GM21717 (cell line): ENCODE data around the gene CBR3.
"Not testable (repeated sequence)": the region's sequence is repeated elsewhere in the genome, so short reads cannot be mapped to it uniquely, and the experiment has no call there.

Experiments
- ATAC-seq: cut with Tn5 transposase; IDR thresholded peaks from one replicate; pipeline ENCODE4 v1.9.1; 2021; ENCODE audit warnings: mild to moderate bottlenecking, moderate library complexity; ENCODE audit not compliant: unreplicated experiment

The CBR3 gene

DNA sequence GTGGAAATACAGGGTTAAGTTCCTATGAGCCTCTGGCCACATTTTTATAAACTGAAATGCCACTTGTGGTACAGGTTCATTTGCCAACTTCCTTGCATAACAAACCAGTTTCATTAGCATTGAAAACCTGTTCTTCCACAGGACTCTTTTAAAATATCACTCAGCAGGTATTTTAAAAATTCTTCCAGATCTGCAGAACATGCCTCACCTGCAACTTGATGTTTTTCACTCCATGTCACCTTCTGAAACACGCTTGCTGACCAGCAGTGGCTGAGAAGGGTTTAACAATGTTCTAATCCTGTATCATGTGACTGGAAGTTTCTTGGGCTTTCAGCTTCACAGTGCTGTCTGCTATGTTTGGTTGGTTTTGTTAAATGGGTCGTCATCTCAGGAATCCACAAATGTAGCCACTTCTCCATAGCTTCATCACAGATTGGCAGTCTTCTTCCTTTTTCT, 17.6 kb upstream of the CBR3 start:
- no peak for ATAC-seq

DNA sequence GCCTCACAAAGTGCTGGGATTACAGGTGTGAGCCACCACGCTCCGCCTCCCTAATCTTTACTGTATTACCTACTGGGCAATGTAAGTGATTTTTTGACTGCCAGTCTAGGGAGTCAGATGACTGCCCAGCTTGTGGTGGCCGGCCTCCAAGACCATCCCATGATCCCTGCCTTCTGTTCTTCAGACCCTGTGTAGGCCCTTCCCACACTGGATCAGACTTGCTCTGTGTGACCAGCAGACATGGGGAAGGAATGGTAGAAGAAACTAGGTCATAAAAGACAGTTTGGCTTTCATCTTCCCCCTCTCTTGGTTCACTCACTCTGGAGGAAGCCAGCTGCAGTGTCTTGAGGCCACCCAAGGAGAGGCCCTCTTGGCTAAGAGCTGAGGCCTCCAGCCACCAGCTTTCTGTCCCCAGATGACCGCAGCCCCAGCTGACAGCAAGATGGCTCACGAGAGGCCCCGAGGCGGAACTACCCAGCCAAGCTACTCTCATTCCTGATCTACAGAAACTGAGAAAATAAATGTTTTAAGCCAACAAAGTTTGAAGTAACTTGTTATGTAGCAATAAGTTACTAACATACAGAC, 14.5 kb upstream of the CBR3 start:
- ATAC-seq: no peak

GRCh38 chr21:36122977-36123376, 11.9 kb upstream of the CBR3 start:
- ATAC-seq: no peak

DNA sequence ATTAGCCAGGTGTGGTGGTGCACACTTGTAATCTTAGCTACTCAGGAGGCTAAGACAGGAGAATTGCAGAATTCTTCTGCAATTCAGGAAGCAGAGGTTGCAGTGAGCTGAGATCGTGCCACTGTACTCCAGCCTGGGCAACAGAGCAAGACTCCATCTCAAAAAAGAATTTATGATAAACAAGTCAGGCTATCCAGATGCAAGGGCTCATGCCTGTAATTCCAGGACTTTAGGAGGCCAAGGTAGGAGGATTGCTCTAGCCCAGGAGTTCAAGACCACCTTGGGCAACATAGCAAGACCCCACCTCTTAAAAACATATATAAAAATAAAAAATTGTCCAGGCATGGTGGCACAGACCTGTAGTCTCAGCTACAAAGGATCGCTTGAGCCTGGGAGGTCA, 10.5 kb upstream of the CBR3 start:
- no peak for ATAC-seq

GRCh38 chr21:36125512-36126207, 9.2 kb upstream of the CBR3 start:
- ATAC-seq: no peak

- no peak for ATAC-seq
Observed at GRCh38 chr21:36126208-36126565, 8.7 kb upstream of the CBR3 start.

GRCh38 chr21:36126621-36127110, 8.2 kb upstream of the CBR3 start:
- ATAC-seq: no peak

- no peak for ATAC-seq
Observed at GRCh38 chr21:36127250-36127904, 7.5 kb upstream of the CBR3 start.

GRCh38 chr21:36127977-36128376, 6.9 kb upstream of the CBR3 start:
- no peak for ATAC-seq

GRCh38 chr21:36129219-36129618, 5.7 kb upstream of the CBR3 start:
- ATAC-seq: no peak

DNA sequence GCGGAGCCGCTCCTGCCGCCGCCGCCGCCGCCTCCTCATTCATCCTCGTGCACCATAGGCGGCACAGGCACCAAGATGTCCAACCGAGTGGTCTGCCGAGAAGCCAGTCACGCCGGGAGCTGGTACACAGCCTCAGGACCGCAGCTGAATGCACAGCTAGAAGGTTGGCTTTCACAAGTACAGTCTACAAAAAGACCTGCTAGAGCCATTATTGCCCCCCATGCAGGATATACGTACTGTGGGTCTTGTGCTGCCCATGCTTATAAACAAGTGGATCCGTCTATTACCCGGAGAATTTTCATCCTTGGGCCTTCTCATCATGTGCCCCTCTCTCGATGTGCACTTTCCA, 4.5 kb upstream of the CBR3 start:
- not testable (repeated sequence) for ATAC-seq

- ATAC-seq: not testable (repeated sequence)
Observed at GRCh38 chr21:36130839-36131238, 4.0 kb upstream of the CBR3 start.

DNA sequence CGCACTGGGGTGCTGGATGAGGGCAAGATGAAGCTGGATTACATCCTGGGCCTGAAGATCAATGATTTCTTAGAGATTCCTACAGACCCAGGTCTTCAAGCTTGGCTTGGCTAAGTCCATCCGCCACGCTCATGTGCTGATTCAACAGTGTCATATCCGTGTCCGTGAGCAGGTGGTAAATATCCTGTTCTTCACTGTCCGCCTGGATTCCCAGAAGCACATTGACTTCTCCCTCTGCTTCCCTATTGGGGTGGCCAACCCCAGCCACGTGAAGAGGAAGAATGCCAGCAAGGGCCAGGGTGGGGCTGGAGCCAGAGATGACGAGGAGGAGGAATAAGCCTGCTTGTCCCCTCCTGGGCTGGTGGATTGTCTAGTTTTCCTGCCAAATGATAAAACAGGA, 2.2 kb upstream of the CBR3 start:
- ATAC-seq: no peak

DNA sequence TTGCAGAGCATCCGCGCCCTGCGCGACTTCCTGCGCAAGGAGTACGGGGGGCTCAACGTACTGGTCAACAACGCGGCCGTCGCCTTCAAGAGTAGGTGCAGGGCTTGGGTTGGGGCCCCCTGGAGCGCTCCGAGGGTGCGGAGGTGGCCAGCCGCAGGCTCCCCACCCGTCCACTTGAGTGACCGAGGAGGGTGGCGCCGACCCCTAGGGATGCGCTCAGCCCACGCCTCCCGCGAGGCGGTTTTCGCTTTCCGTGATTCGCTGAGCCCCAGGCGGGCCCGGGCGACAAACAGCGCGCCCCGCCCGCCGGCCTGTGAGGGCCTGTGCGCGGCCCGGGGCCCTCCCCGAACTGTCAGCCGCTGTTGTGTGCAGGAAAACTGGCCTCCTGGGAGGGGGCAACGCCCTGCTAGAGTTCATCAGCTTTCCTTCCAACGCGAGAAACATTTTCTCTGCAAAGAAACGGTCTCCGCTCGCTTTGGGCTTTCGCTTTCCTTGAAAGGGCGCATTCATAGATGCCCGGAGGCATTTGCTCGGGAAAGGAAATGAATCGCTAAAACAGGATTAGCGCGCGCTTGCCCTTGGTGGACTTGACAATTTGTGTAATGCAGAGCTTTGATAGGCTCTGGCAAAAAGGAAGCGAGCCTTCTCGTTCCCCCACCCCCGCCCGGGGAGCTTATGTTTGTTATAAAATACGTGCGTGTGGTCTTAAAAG, 668 bp downstream of the CBR3 start:
- no peak for ATAC-seq

DNA sequence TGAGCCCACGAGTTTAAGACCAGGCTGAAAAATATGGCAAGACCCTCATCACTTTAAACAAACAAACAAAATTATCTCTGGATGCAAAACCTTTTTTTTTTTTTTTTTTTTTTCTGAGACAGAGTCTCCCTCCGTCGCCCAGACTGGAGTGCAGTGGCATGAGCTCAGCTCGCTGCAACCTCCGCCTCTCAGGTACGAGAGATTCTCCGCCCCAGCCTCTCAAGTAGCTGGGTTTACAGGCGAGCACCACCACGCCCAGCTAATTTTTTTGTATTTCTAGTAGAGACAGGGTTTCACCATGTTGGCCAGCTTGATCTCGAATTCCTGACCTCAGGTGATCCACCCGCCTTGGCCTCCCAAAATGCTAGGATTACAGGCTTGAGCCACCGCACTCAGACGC, 4.9 kb downstream of the CBR3 start:
- not testable (repeated sequence) for ATAC-seq

- ATAC-seq: peak; percentile 67
Observed at GRCh38 chr21:36141513-36141925, 6.6 kb downstream of the CBR3 start.

- ATAC-seq: not testable (repeated sequence)
Observed at GRCh38 chr21:36144233-36144632, 9.4 kb downstream of the CBR3 start.

- no peak for ATAC-seq
Observed at GRCh38 chr21:36145259-36145658, 10.4 kb downstream of the CBR3 start.

DNA sequence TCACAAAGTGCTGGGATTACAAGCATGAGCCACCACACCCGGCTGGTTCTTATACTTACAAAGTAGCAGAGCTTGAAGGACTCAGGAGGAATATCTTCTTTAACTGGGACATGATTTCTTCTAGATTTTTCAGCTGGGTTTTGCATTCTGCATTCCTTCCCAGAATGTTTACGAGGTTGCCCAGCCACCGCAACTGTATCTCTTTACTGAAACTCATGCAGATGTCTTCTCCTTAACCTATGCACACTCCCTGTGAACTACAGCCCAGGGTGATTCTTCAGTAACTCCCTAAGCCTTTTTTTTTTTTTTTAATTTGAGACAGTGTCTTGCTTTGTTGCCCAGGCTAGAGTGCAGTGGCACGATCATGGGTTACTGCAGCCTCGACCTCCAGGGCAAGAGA, 13.0 kb downstream of the CBR3 start:
- no peak for ATAC-seq

DNA sequence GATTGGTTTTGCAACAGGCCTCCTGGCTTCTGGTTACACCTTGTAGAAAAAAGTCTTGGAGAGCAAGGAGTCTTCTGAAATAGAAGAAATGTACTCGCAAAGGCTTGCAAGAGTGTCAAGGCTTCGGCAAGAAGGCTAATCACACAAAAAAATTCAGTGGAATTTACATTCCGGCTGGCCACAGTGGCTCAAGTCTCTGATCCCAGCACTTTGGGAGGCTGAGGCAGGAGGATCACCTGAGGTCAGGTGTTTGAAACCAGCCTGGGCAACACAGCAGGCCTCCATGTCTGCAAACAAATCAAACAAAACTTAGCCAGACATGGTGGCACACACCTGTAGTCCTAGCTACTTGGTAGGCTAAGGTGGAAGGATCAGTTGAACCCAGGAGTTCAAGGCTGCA, 14.0 kb downstream of the CBR3 start:
- ATAC-seq: no peak
